Panc1 (cell line): Measurements from ENCODE around the gene TGFB1I1. TPM values are rescaled to one million over a fixed set of nuclear protein-coding genes. Genes with fewer than 3 reads are reported as not detected.
"Not testable (repeated sequence)": the region's sequence is repeated elsewhere in the genome, so short reads cannot be mapped to it uniquely, and the experiment has no call there.

ENCODE experiments used
- ATAC-seq: fragments of 200-7000 bp; cut with Tn5 transposase; 2 replicates; pipeline ENCODE4 v1.9.1; 2020; ENCODE audit warnings: mild to moderate bottlenecking, moderate library complexity
- BruUV-seq: library from RNA; stranded (reverse); fragments of 400-500 nt; replicated peaks from 2 replicates; lab custom pipeline; 2021; lab: Mats Ljungman, UMichigan
- CTCF ChIA-PET: fragments of 300-600 bp; sonication (Branson Sonifier 250); formaldehyde crosslinking; loops from one replicate; lab custom pipeline; 2022; ENCODE audit warnings: antibody characterized with exemption; lab: Charles Lee
- POLR2A ChIA-PET: fragments of 300-600 bp; sonication (Branson Sonifier 250); formaldehyde crosslinking; loops from one replicate; lab custom pipeline; 2022; ENCODE audit warnings: antibody characterized with exemption; lab: Charles Lee
- DNase-seq: peaks from one replicate; pipeline ENCODE4 v3.0.0-alpha.2; 2010; ENCODE audit warnings: low read depth, low spot score
- H3K27ac ChIP-seq: 2 replicates; pipeline ENCODE4 v1.5.1; 2011; ENCODE audit warnings: mild to moderate bottlenecking, low read length, inconsistent platforms
- H3K27me3 ChIP-seq: fragments of 200-500 bp; sonication (Bioruptor generic); 2 replicates; pipeline ENCODE4 v1.6.0; 2014; ENCODE audit warnings: low read length, inconsistent platforms; ENCODE audit not compliant: control insufficient read depth, insufficient read depth
- H3K36me3 ChIP-seq: fragments of 200-500 bp; sonication (Bioruptor generic); 2 replicates; pipeline ENCODE4 v1.5.1; 2014; ENCODE audit warnings: inconsistent platforms, mild to moderate bottlenecking, low read length, moderate library complexity; ENCODE audit not compliant: control insufficient read depth, insufficient read depth
- H3K4me1 ChIP-seq: 2 replicates; pipeline ENCODE4 v1.5.1; 2011; ENCODE audit warnings: inconsistent platforms, mild to moderate bottlenecking, low read length, moderate library complexity; ENCODE audit not compliant: control insufficient read depth, insufficient read depth
- H3K4me3 ChIP-seq, 2 experiments: 2 replicates each; pipeline ENCODE4 v1.5.1; 2011 to 2012; ENCODE audit warnings: low read depth in 2 of 2, low read length in 2 of 2, mild to moderate bottlenecking in 2 of 2, inconsistent platforms in 1 of 2, moderate library complexity in 1 of 2
- H3K9me3 ChIP-seq: fragments of 200-500 bp; sonication (Bioruptor generic); 2 replicates; pipeline ENCODE4 v1.5.1; 2014; ENCODE audit warnings: low read depth, mild to moderate bottlenecking, inconsistent platforms, low read length, moderate library complexity; ENCODE audit not compliant: control insufficient read depth, insufficient read depth
- CTCF ChIP-seq: fragments of 450-650 bp; IDR thresholded peaks from 2 replicates; pipeline ENCODE4 v1.5.1; 2017; ENCODE audit warnings: mild to moderate bottlenecking
- POLR2AphosphoS5 ChIP-seq: IDR thresholded peaks from 2 replicates; pipeline ENCODE4 v1.6.1; 2012; ENCODE audit warnings: mild to moderate bottlenecking, low read depth, low read length, moderate library complexity
- REST ChIP-seq, 2 experiments: IDR thresholded peaks; 2 replicates each; pipeline ENCODE4 v1.6.1; 2011 to 2012; ENCODE audit warnings: low read depth in 2 of 2, control low read depth in 1 of 2, low read length in 1 of 2, mild to moderate bottlenecking in 1 of 2, moderate library complexity in 1 of 2; ENCODE audit not compliant: insufficient read depth in 1 of 2
- SIN3A ChIP-seq: IDR thresholded peaks from 2 replicates; pipeline ENCODE4 v1.6.1; 2012; ENCODE audit warnings: low read depth, mild to moderate bottlenecking, low read length, moderate library complexity, borderline replicate concordance; ENCODE audit not compliant: insufficient read depth
- TCF7L2 ChIP-seq: IDR thresholded peaks from 2 replicates; pipeline ENCODE4 v1.6.1; 2011; ENCODE audit warnings: mild to moderate bottlenecking, low read depth, low read length, inconsistent platforms
- in situ Hi-C: cut with HindIII; loops from 2 replicates; pipeline ENCODE4 v1.10.0; 2016; ENCODE audit warnings: low sequenced_read_pairs, low pct_unique_long_range_greater_than_20kb
- intact Hi-C: fragments of 100-400 bp; cut with micrococcal nuclease; formaldehyde crosslinking; loops from one replicate; pipeline ENCODE4 v1.10.0; 2022; ENCODE audit not compliant: unreplicated experiment
- total RNA-seq: library from RNA; stranded (reverse); gene quantifications from one replicate; pipeline ENCODE4 v1.2.1, GENCODE V29; 2021; ENCODE audit not compliant: unreplicated experiment

Gene TGFB1I1
- total RNA-seq, 1 experiment from 2014 or later: 32.5 TPM

GRCh38 chr16:31438414-31438813 is 33.5 kb upstream of the TGFB1I1 start:
- no peaks in the 10 kb centered on the region for H3K9me3 ChIP-seq
- H3K4me1 ChIP-seq: no peaks in the 10 kb centered on the region
- POLR2A ChIA-PET: no interaction called here
- DNase-seq: no peak
- H3K4me3 ChIP-seq: no peak overlapping the region
- no peak for TF ChIP-seq REST (IDR thresholded peaks at IDR 0.05; ENCODE audit: insufficient read depth in 1 of 2, low read depth in 2 of 2, low read length in 1 of 2)
- no peak for TF ChIP-seq POLR2AphosphoS5
- TF ChIP-seq CTCF: no peak
- TF ChIP-seq TCF7L2: no peak
- no peak for TF ChIP-seq SIN3A
- H3K36me3 ChIP-seq: no peaks in the 10 kb centered on the region
- intact Hi-C loops (no loop called here), in situ Hi-C loops (no loop called here)
- no peaks in the 10 kb centered on the region for H3K27me3 ChIP-seq
- H3K27ac ChIP-seq: no peak overlapping the region
- CTCF ChIA-PET: no interaction called here
- no TSS peak for BruUV-seq
- no peak for ATAC-seq

GRCh38 chr16:31439023-31439422 is 32.9 kb upstream of the TGFB1I1 start:
- H3K27me3 ChIP-seq, DNase-seq, H3K4me1 ChIP-seq, BruUV-seq, H3K36me3 ChIP-seq, POLR2A ChIA-PET, H3K4me3 ChIP-seq, intact Hi-C loops, CTCF ChIA-PET, H3K27ac ChIP-seq, ATAC-seq, in situ Hi-C loops, H3K9me3 ChIP-seq: not testable (repeated sequence)

GRCh38 chr16:31439519-31439918 is 32.4 kb upstream of the TGFB1I1 start:
- DNase-seq: no peak
- POLR2A ChIA-PET: no interaction called here
- Histone ChIP-seq H3K36me3 (no peaks in the 10 kb centered on the region), H3K4me1 (no peaks in the 10 kb centered on the region), H3K27me3 (no peaks in the 10 kb centered on the region), H3K27ac (no peak overlapping the region), H3K9me3 (no peaks in the 10 kb centered on the region), H3K4me3 (no peak overlapping the region)
- ATAC-seq: no peak
- BruUV-seq: no TSS peak
- in situ Hi-C loops (no loop called here), intact Hi-C loops (no loop called here)
- TF ChIP-seq TCF7L2 (no peak), REST (IDR thresholded peaks at IDR 0.05; ENCODE audit: insufficient read depth in 1 of 2, low read depth in 2 of 2, low read length in 1 of 2) (no peak), SIN3A (no peak), POLR2AphosphoS5 (no peak), CTCF (no peak)
- CTCF ChIA-PET: no interaction called here
